Subcutaneous abdominal adipose tissue (tissue), 5 donors: ENCODE data around the gene BCAS3.
A peak's percentile ranks its signal among the peaks of the same experiment; 100 is the strongest.

Experiments
- H3K27ac ChIP-seq: one replicate; pipeline ENCODE4 v1.7.0; 2013; ENCODE audit warnings: low read depth, mild to moderate bottlenecking, inconsistent platforms, low read length, moderate library complexity
- H3K27me3 ChIP-seq, 5 donors: one replicate each; pipeline ENCODE4 v1.7.0; 2013; ENCODE audit warnings: low read length in 5 of 5, inconsistent platforms in 1 of 5; ENCODE audit not compliant: control insufficient read depth in 5 of 5, insufficient read depth in 4 of 5
- H3K36me3 ChIP-seq, 5 donors: one replicate each; pipeline ENCODE4 v1.7.0; 2013; ENCODE audit warnings: low read length in 5 of 5; ENCODE audit not compliant: control insufficient read depth in 5 of 5, insufficient read depth in 5 of 5
- H3K4me1 ChIP-seq, 5 donors: one replicate each; pipeline ENCODE4 v1.7.0; 2013; ENCODE audit warnings: low read length in 5 of 5, mild to moderate bottlenecking in 3 of 5, moderate library complexity in 1 of 5; ENCODE audit not compliant: control insufficient read depth in 5 of 5, insufficient read depth in 5 of 5
- H3K4me3 ChIP-seq, 5 donors: one replicate each; pipeline ENCODE4 v1.7.0; 2013; ENCODE audit warnings: low read length in 5 of 5, low read depth in 1 of 5
- H3K9ac ChIP-seq, 5 donors: one replicate each; pipeline ENCODE4 v1.7.0; 2013; ENCODE audit warnings: low read length in 5 of 5, mild to moderate bottlenecking in 4 of 5, moderate library complexity in 3 of 5
- H3K9me3 ChIP-seq, 5 donors: one replicate each; pipeline ENCODE4 v1.7.0; 2013; ENCODE audit warnings: low read length in 5 of 5; ENCODE audit not compliant: control insufficient read depth in 5 of 5
- donor health status: healthy.
- donor health status: healthy.
- donor health status: healthy.
- donor health status: healthy.
- donor health status: healthy.

The BCAS3 gene

GRCh38 chr17:61155590-61156237 lies 478.1 kb downstream of the BCAS3 start:
- Histone ChIP-seq H3K4me1 (peaks cover 0 to 7% (median 0%) of the 10 kb centered on the region in 5 donors), H3K9me3 (no peaks in the 10 kb centered on the region), H3K27ac (no peak overlapping the region), H3K4me3 (no peak overlapping the region), H3K36me3 (no peaks in the 10 kb centered on the region), H3K27me3 (no peaks in the 10 kb centered on the region), H3K9ac (no peak overlapping the region)

GRCh38 chr17:61157246-61157886 lies 479.7 kb downstream of the BCAS3 start:
- Histone ChIP-seq H3K4me3 (peak overlapping the region in 1 of 5 donors; percentile 2), H3K27ac (no peak overlapping the region), H3K9ac (no peak overlapping the region)

GRCh38 chr17:61158376-61158775 lies 480.7 kb downstream of the BCAS3 start:
- H3K9ac ChIP-seq = no peak overlapping the region
- H3K27me3 ChIP-seq = no peaks in the 10 kb centered on the region
- no peaks in the 10 kb centered on the region for H3K36me3 ChIP-seq
- no peak overlapping the region for H3K27ac ChIP-seq
- H3K4me1 ChIP-seq = peaks cover 0 to 7% (median 0%) of the 10 kb centered on the region in 5 donors
- H3K9me3 ChIP-seq = no peaks in the 10 kb centered on the region
- H3K4me3 ChIP-seq = no peak overlapping the region

More at GRCh38 chr17:61157246-61157886, 479.7 kb downstream of the BCAS3 start:
- Histone ChIP-seq H3K4me1 (peaks cover 0 to 7% (median 0%) of the 10 kb centered on the region in 5 donors), H3K27me3 (no peaks in the 10 kb centered on the region), H3K9me3 (no peaks in the 10 kb centered on the region), H3K36me3 (no peaks in the 10 kb centered on the region)

GRCh38 chr17:61159221-61159814 lies 481.7 kb downstream of the BCAS3 start:
- Histone ChIP-seq H3K27ac (no peak overlapping the region), H3K9ac (no peak overlapping the region)

GRCh38 chr17:61160204-61160603 lies 482.6 kb downstream of the BCAS3 start:
- peaks cover 0 to 7% (median 0%) of the 10 kb centered on the region in 5 donors for H3K4me1 ChIP-seq
- H3K9me3 ChIP-seq = peaks cover 0 to 8% (median 0%) of the 10 kb centered on the region in 5 donors
- no peak overlapping the region for H3K9ac ChIP-seq
- H3K27me3 ChIP-seq = no peaks in the 10 kb centered on the region
- H3K27ac ChIP-seq = no peak overlapping the region
- H3K36me3 ChIP-seq = no peaks in the 10 kb centered on the region
- H3K4me3 ChIP-seq = no peak overlapping the region

More at GRCh38 chr17:61159221-61159814, 481.7 kb downstream of the BCAS3 start:
- H3K36me3 ChIP-seq = no peaks in the 10 kb centered on the region
- H3K4me3 ChIP-seq = no peak overlapping the region
- H3K4me1 ChIP-seq = peaks cover 0 to 7% (median 0%) of the 10 kb centered on the region in 5 donors
- peaks cover 0 to 2% (median 0%) of the 10 kb centered on the region in 5 donors for H3K9me3 ChIP-seq
- no peaks in the 10 kb centered on the region for H3K27me3 ChIP-seq

- no peaks in the 10 kb centered on the region for H3K27me3 ChIP-seq
- H3K27ac ChIP-seq = no peak overlapping the region
- H3K9ac ChIP-seq = no peak overlapping the region
- H3K4me3 ChIP-seq = no peak overlapping the region
- H3K36me3 ChIP-seq = no peaks in the 10 kb centered on the region
- peaks cover 0 to 8% (median 0%) of the 10 kb centered on the region in 5 donors for H3K9me3 ChIP-seq
- H3K4me1 ChIP-seq = peaks cover 0 to 7% (median 0%) of the 10 kb centered on the region in 5 donors
These were observed 483.3 kb downstream of the BCAS3 start for GRCh38 chr17:61160789-61161445.

- H3K27ac ChIP-seq = no peak overlapping the region
- H3K36me3 ChIP-seq = no peaks in the 10 kb centered on the region
- no peak overlapping the region for H3K4me3 ChIP-seq
- no peak overlapping the region for H3K9ac ChIP-seq
- H3K4me1 ChIP-seq = peaks cover 0 to 7% (median 0%) of the 10 kb centered on the region in 5 donors
- peaks cover 0 to 8% (median 0%) of the 10 kb centered on the region in 5 donors for H3K9me3 ChIP-seq
- H3K27me3 ChIP-seq = no peaks in the 10 kb centered on the region
These were observed 484.0 kb downstream of the BCAS3 start for GRCh38 chr17:61161615-61162134.

GRCh38 chr17:61164517-61164916 lies 486.9 kb downstream of the BCAS3 start:
- Histone ChIP-seq H3K36me3 (no peaks in the 10 kb centered on the region), H3K27ac (no peak overlapping the region), H3K9ac (no peak overlapping the region), H3K27me3 (no peaks in the 10 kb centered on the region), H3K9me3 (peaks cover 0 to 8% (median 0%) of the 10 kb centered on the region in 5 donors), H3K4me1 (no peaks in the 10 kb centered on the region), H3K4me3 (no peak overlapping the region)

GRCh38 chr17:61167075-61167474 lies 489.4 kb downstream of the BCAS3 start:
- Histone ChIP-seq H3K4me1 (no peaks in the 10 kb centered on the region), H3K9ac (no peak overlapping the region), H3K27ac (no peak overlapping the region), H3K36me3 (no peaks in the 10 kb centered on the region), H3K9me3 (peaks cover 0 to 8% (median 0%) of the 10 kb centered on the region in 5 donors), H3K27me3 (no peaks in the 10 kb centered on the region), H3K4me3 (no peak overlapping the region)
